NCI-H82 treated with DMSO at 0.1 percent for 48 hours (cell line): ENCODE measurements around the gene ITPR2.
"Not testable (repeated sequence)": the region's sequence is repeated elsewhere in the genome, so short reads cannot be mapped to it uniquely, and the experiment has no call there.

ENCODE experiments used
- DNase-seq: peaks from one replicate; lab custom pipeline; 2025; ENCODE audit not compliant: unreplicated experiment; lab: John Stamatoyannopoulos, UW

Gene ITPR2

GRCh38 chr12:26636710-26637328 lies 196.2 kb downstream of the ITPR2 start:
- no peak for DNase-seq

- no peak for DNase-seq
These were observed 199.3 kb downstream of the ITPR2 start for GRCh38 chr12:26633591-26634210.

- DNase-seq = no peak
These were observed 200.2 kb downstream of the ITPR2 start for GRCh38 chr12:26632756-26633155.

- no peak for DNase-seq
These were observed 201.1 kb downstream of the ITPR2 start for GRCh38 chr12:26631846-26632245.

GRCh38 chr12:26630546-26631027 lies 202.4 kb downstream of the ITPR2 start:
- DNase-seq = no peak

- no peak for DNase-seq
These were observed 203.1 kb downstream of the ITPR2 start for GRCh38 chr12:26629864-26630263.

- DNase-seq = no peak
These were observed 204.8 kb downstream of the ITPR2 start for GRCh38 chr12:26628234-26628633.

- DNase-seq = no peak
These were observed 205.7 kb downstream of the ITPR2 start for GRCh38 chr12:26627335-26627734.

GRCh38 chr12:26623136-26623535 lies 209.9 kb downstream of the ITPR2 start:
- DNase-seq = no peak

GRCh38 chr12:26622601-26623000 lies 210.4 kb downstream of the ITPR2 start:
- DNase-seq = no peak

GRCh38 chr12:26621932-26622331 lies 211.1 kb downstream of the ITPR2 start:
- DNase-seq = no peak

GRCh38 chr12:26620907-26621306 lies 212.1 kb downstream of the ITPR2 start:
- DNase-seq = no peak

GRCh38 chr12:26617513-26617912 lies 215.5 kb downstream of the ITPR2 start:
- DNase-seq = no peak

- DNase-seq = peak; percentile 24
These were observed 218.9 kb downstream of the ITPR2 start for GRCh38 chr12:26614011-26614616.

GRCh38 chr12:26612203-26612602 lies 220.8 kb downstream of the ITPR2 start:
- DNase-seq = no peak

GRCh38 chr12:26611598-26611997 lies 221.4 kb downstream of the ITPR2 start:
- DNase-seq = no peak

GRCh38 chr12:26610774-26611173 lies 222.2 kb downstream of the ITPR2 start:
- no peak for DNase-seq

GRCh38 chr12:26609986-26610385 lies 223.0 kb downstream of the ITPR2 start:
- no peak for DNase-seq

GRCh38 chr12:26608706-26609105 lies 224.3 kb downstream of the ITPR2 start:
- DNase-seq = no peak

- DNase-seq = no peak
These were observed 224.7 kb downstream of the ITPR2 start for GRCh38 chr12:26608273-26608672.

GRCh38 chr12:26606911-26607310 lies 226.1 kb downstream of the ITPR2 start:
- no peak for DNase-seq

GRCh38 chr12:26604813-26605212 lies 228.2 kb downstream of the ITPR2 start:
- not testable (repeated sequence) for DNase-seq
